Spleen (tissue), 11 donors: ENCODE results near the gene BNC2. TPM values are rescaled to one million over a fixed set of nuclear protein-coding genes. Genes with fewer than 3 reads are reported as not detected.

Source experiments
- DNase-seq: peaks from one replicate; pipeline ENCODE4 v3.0.0-alpha.2; 2020
- H3K27ac ChIP-seq, 8 donors: fragments of 200-600 bp; sonication (generic) in 7 of 8; 1 replicate in 4 of 8; 2 replicates in 4 of 8; pipeline versions ENCODE4 v1.5.0 to v1.8.0; 2016 to 2021; ENCODE audit warnings: inconsistent platforms in 4 of 8, mild to moderate bottlenecking in 4 of 8, moderate library complexity in 1 of 8
- H3K27me3 ChIP-seq, 7 donors: fragments of 200-600 bp; sonication (generic) in 6 of 7; replicated peaks in 1 of 7; 1 replicate in 4 of 7; 2 replicates in 3 of 7; pipeline versions ENCODE4 v1.5.0 to v1.8.0; 2016 to 2021; ENCODE audit warnings: inconsistent platforms in 3 of 7, mild to moderate bottlenecking in 1 of 7
- H3K36me3 ChIP-seq, 6 donors: fragments of 200-600 bp; sonication (generic) in 5 of 6; 1 replicate in 4 of 6; 2 replicates in 2 of 6; pipeline versions ENCODE4 v1.5.0 to v1.8.0; 2016 to 2021; ENCODE audit warnings: inconsistent platforms in 2 of 6
- H3K4me1 ChIP-seq, 6 donors: fragments of 200-600 bp; sonication (generic) in 5 of 6; 1 replicate in 3 of 6; 2 replicates in 3 of 6; pipeline versions ENCODE4 v1.5.0 to v1.8.0; 2016 to 2021; ENCODE audit warnings: inconsistent platforms in 3 of 6
- H3K4me3 ChIP-seq, 8 donors: fragments of 200-600 bp; sonication (generic) in 7 of 8; 1 replicate in 4 of 8; 2 replicates in 4 of 8; pipeline versions ENCODE4 v1.5.0 to v1.8.0; 2016 to 2021; ENCODE audit warnings: inconsistent platforms in 4 of 8, mild to moderate bottlenecking in 4 of 8, moderate library complexity in 2 of 8
- H3K9me3 ChIP-seq, 8 donors: fragments of 200-600 bp; sonication (generic) in 7 of 8; 1 replicate in 4 of 8; 2 replicates in 4 of 8; pipeline versions ENCODE4 v1.5.0 to v1.8.0; 2016 to 2021; ENCODE audit warnings: inconsistent platforms in 4 of 8
- CTCF ChIP-seq, 11 experiments: fragments of 200-600 bp in 7 of 11; fragments of 450-650 bp in 4 of 11; sonication (generic) in 4 of 11; IDR thresholded peaks in 8 of 11; conservative IDR thresholded peaks in 3 of 11; 1 replicate in 7 of 11; 2 replicates in 4 of 11; pipeline versions ENCODE4 v1.4.0 to v1.8.0; 2016 to 2021; ENCODE audit warnings: antibody characterized with exemption in 11 of 11, inconsistent platforms in 4 of 11, mild to moderate bottlenecking in 1 of 11
- POLR2A ChIP-seq, 3 donors: fragments of 450-650 bp; IDR thresholded peaks; one replicate each; pipeline ENCODE4 v1.5.1; 2017; ENCODE audit warnings: antibody characterized with exemption in 3 of 3, mild to moderate bottlenecking in 1 of 3
- POLR2AphosphoS5 ChIP-seq, 3 donors: sonication (generic); formaldehyde crosslinking; IDR thresholded peaks; one replicate each; pipeline ENCODE4 v1.5.1; 2017; ENCODE audit warnings: antibody characterized with exemption in 3 of 3
- WGBS, 5 donors: extraction: QIAGEN DNeasy Blood & Tissue Kit in 3 of 5; methylation state at CpG; one replicate each; pipeline versions ENCODE4 v1.1.5 to v1.1.7; 2013 to 2018; 5-methylcytosine and 5-hydroxymethylcytosine counted together
- intact Hi-C: fragments of 100-400 bp; cut with DNase I; formaldehyde crosslinking; loops from one replicate; pipeline ENCODE4 v1.15.0; 2023; ENCODE audit warnings: low total_unique reads
- polyA plus RNA-seq, 3 donors: library from polyadenylated mRNA; stranded (reverse); fragments of 200-250 nt; gene quantifications; one replicate each; pipeline ENCODE4 v1.2.1, GENCODE V29; 2013
- total RNA-seq, 7 donors: library from RNA; depleted of rRNA in 3 of 7; stranded (reverse); fragments of >200 nt in 3 of 7; fragmentation: NEBNext Ultra II Directional in 4 of 7; extraction: Animal tissue kit (Norgen Biotek cat#: 25700) in 4 of 7; gene quantifications; one replicate each; pipeline versions ENCODE4 v1.1.0 to v1.2.1, GENCODE V29; 2016 to 2021
- donor health status: healthy with polysubstance abuse.
- donor health status: DM: no; HTN: no; CAD: no; lungs with moderate emphysema.
- donor health status: DM: no; HTN: no; CAD: no.
- donor health status: Bipolar disorder and iron deficiency.
- donor health status: healthy.
- donor health status: DM: no; HTN: no; CAD: no.
- donor health status: DM: yes; HTN: yes; CAD: no.

Gene BNC2
- total and polyA plus RNA-seq, 10 donors = 0.07 to 4.3 (median 1.3) TPM

GRCh38 chr9:16651446-16651964, 219.0 kb downstream of the BNC2 start:
- WGBS, 5 donors = 83 to 97% (median 88%) methylated on average over 5 of the region's 5 CpGs
- TF ChIP-seq POLR2AphosphoS5 (IDR thresholded peaks at IDR 0.05) = no peak
- TF ChIP-seq CTCF (IDR thresholded peaks at IDR 0.05 in 8 of 11, conservative IDR thresholded peaks at IDR 0.05 in 3 of 11) = no peak
- TF ChIP-seq POLR2A (IDR thresholded peaks at IDR 0.05) = no peak
- Histone ChIP-seq H3K4me3 (no peak overlapping the region), H3K4me1 (no peaks in the 10 kb centered on the region), H3K27ac (no peak overlapping the region), H3K9me3 (no peaks in the 10 kb centered on the region), H3K27me3 (no peaks in the 10 kb centered on the region), H3K36me3 (no peaks in the 10 kb centered on the region)
- intact Hi-C loops = no loop called here
- DNase-seq = no peak

GRCh38 chr9:16645970-16646369, 224.5 kb downstream of the BNC2 start:
- DNase-seq = no peak
- Histone ChIP-seq H3K4me1 (no peaks in the 10 kb centered on the region), H3K36me3 (no peaks in the 10 kb centered on the region), H3K4me3 (no peak overlapping the region), H3K27ac (no peak overlapping the region), H3K27me3 (no peaks in the 10 kb centered on the region), H3K9me3 (no peaks in the 10 kb centered on the region)
- TF ChIP-seq CTCF (IDR thresholded peaks at IDR 0.05 in 8 of 11, conservative IDR thresholded peaks at IDR 0.05 in 3 of 11) (no peak), POLR2AphosphoS5 (IDR thresholded peaks at IDR 0.05) (no peak), POLR2A (IDR thresholded peaks at IDR 0.05) (no peak)
- intact Hi-C loops = no loop called here
- 78 to 92% (median 83%) methylated on average over 4 of the region's 4 CpGs for WGBS, 5 donors

GRCh38 chr9:16642421-16643109, 227.9 kb downstream of the BNC2 start:
- Histone ChIP-seq H3K27me3 (no peaks in the 10 kb centered on the region), H3K36me3 (no peaks in the 10 kb centered on the region), H3K27ac (no peak overlapping the region), H3K9me3 (peaks cover 0 to 4% (median 0%) of the 10 kb centered on the region in 8 donors), H3K4me3 (no peak overlapping the region), H3K4me1 (no peaks in the 10 kb centered on the region)
- intact Hi-C loops = no loop called here
- no peak for DNase-seq
- TF ChIP-seq POLR2A (IDR thresholded peaks at IDR 0.05) (no peak), CTCF (IDR thresholded peaks at IDR 0.05 in 8 of 11, conservative IDR thresholded peaks at IDR 0.05 in 3 of 11) (no peak), POLR2AphosphoS5 (IDR thresholded peaks at IDR 0.05) (no peak)
- 46 to 65% (median 56%) methylated on average over 2 of the region's 2 CpGs for WGBS, 5 donors

GRCh38 chr9:16640649-16641048, 229.8 kb downstream of the BNC2 start:
- Histone ChIP-seq H3K4me1 (no peaks in the 10 kb centered on the region), H3K4me3 (no peak overlapping the region), H3K36me3 (no peaks in the 10 kb centered on the region), H3K9me3 (peaks cover 0 to 4% (median 0%) of the 10 kb centered on the region in 8 donors), H3K27ac (no peak overlapping the region), H3K27me3 (no peaks in the 10 kb centered on the region)
- 63 to 90% (median 78%) methylated on average over 2 of the region's 2 CpGs for WGBS, 5 donors
- TF ChIP-seq POLR2A (IDR thresholded peaks at IDR 0.05) = no peak
- no peak for TF ChIP-seq CTCF (IDR thresholded peaks at IDR 0.05 in 8 of 11, conservative IDR thresholded peaks at IDR 0.05 in 3 of 11)
- TF ChIP-seq POLR2AphosphoS5 (IDR thresholded peaks at IDR 0.05) = no peak
- no peak for DNase-seq
- intact Hi-C loops = no loop called here
